22Rv1 (cell line): ENCODE data around the gene CDK2AP2.

Source experiments
- ZFX ChIP-seq: fragments of 450-650 bp; IDR thresholded peaks from 2 replicates; pipeline ENCODE4 v1.6.1; 2017; ENCODE audit warnings: antibody characterized with exemption, borderline replicate concordance
- TF ChIP-seq, protein P1 (sequence below): fragments of 450-650 bp; IDR thresholded peaks from 2 replicates; pipeline ENCODE4 v1.5.1; 2017; ENCODE audit warnings: mild to moderate bottlenecking

DNA sequence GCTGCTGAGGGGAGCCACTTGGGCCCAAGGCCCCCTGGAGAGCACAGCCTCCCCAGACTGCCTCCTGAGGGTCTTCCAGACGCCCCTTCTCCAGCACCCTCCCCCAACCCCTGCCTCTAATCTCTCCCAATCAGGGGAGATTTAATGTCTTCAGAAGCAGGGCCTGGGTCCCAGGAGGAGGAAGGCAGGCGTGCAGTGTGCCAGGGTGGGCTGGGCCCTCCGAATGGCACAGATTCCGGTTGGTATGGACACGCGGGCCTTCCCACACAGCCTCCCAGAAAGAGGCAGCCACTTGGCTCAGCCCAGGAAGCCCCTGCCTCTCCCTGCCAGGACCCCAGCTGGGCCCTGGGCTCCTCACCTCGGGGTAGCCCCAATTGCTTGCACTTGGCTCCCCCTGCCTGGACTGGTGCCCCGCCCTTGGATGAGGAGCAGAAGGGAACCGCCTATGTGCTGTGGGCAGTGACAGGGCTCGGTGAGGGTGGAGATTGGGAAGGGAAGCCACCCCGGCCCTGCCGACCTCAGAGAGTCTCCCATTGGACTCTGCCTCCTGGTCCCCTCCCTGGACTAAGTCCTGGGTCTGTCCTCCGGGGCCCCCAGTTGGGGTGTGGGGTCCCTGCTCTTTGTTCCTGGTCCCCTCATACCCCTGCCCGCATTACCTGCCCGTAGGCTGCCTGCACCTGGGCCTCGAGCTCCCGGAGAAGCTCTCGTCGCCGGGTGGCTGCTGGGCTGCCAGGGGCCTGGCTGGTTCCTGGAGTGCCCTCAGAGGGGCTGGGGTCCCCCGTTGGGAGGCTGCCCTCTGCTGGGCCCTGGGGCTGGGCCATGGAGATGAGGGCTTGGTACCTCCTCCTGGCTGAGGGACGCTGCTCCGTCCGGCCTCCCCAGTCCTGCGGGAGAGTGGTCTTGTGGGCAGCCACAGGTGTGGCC is 15.9 kb upstream of the CDK2AP2 start:
- TF ChIP-seq, protein P1, sequence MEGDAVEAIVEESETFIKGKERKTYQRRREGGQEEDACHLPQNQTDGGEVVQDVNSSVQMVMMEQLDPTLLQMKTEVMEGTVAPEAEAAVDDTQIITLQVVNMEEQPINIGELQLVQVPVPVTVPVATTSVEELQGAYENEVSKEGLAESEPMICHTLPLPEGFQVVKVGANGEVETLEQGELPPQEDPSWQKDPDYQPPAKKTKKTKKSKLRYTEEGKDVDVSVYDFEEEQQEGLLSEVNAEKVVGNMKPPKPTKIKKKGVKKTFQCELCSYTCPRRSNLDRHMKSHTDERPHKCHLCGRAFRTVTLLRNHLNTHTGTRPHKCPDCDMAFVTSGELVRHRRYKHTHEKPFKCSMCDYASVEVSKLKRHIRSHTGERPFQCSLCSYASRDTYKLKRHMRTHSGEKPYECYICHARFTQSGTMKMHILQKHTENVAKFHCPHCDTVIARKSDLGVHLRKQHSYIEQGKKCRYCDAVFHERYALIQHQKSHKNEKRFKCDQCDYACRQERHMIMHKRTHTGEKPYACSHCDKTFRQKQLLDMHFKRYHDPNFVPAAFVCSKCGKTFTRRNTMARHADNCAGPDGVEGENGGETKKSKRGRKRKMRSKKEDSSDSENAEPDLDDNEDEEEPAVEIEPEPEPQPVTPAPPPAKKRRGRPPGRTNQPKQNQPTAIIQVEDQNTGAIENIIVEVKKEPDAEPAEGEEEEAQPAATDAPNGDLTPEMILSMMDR, result no peak
- no peak for TF ChIP-seq ZFX
